Measurements from ENCODE around the gene MSGN1.
"Not testable (repeated sequence)": the region's sequence is repeated elsewhere in the genome, so short reads cannot be mapped to it uniquely, and the experiment has no call there.

The MSGN1 gene

GRCh38 chr2:17805717-17806363, 10.4 kb upstream of the MSGN1 start:
- no peak for DNase-seq (ENCODE audit: low spot score)

GRCh38 chr2:17813010-17813741, 3.1 kb upstream of the MSGN1 start:
- DNase-seq (ENCODE audit: low spot score), result no peak

- DNase-seq (ENCODE audit: low spot score), result no peak
Measured at GRCh38 chr2:17813742-17814473, 2.4 kb upstream of the MSGN1 start.

GRCh38 chr2:17814601-17815000, 1.7 kb upstream of the MSGN1 start:
- no peak for DNase-seq (ENCODE audit: low spot score)

GRCh38 chr2:17815468-17816184, 634 bp upstream of the MSGN1 start:
- no peak for DNase-seq (ENCODE audit: low spot score)

GRCh38 chr2:17818235-17818815, 2.1 kb downstream of the MSGN1 start:
- no peak for DNase-seq (ENCODE audit: low spot score)

GRCh38 chr2:17821080-17821479, 4.8 kb downstream of the MSGN1 start:
- no peak for DNase-seq (ENCODE audit: low spot score)

GRCh38 chr2:17821535-17822444, 5.5 kb downstream of the MSGN1 start:
- no peak for DNase-seq (ENCODE audit: low spot score)

- DNase-seq (ENCODE audit: low spot score), result no peak
Measured at GRCh38 chr2:17822445-17823117, 6.3 kb downstream of the MSGN1 start.

- not testable (repeated sequence) for DNase-seq (ENCODE audit: low spot score)
Measured at GRCh38 chr2:17823646-17824045, 7.4 kb downstream of the MSGN1 start.

- no peak for DNase-seq (ENCODE audit: low spot score)
Measured at GRCh38 chr2:17827316-17827715, 11.1 kb downstream of the MSGN1 start.

GRCh38 chr2:17827785-17828184, 11.5 kb downstream of the MSGN1 start:
- no peak for DNase-seq (ENCODE audit: low spot score)

- DNase-seq (ENCODE audit: low spot score), result peak; percentile 93
Measured at GRCh38 chr2:17830053-17831034, 14.1 kb downstream of the MSGN1 start.

- DNase-seq (ENCODE audit: low spot score), result no peak
Measured at GRCh38 chr2:17835516-17835915, 19.3 kb downstream of the MSGN1 start.

- no peak for DNase-seq (ENCODE audit: low spot score)
Measured at GRCh38 chr2:17839959-17840358, 23.7 kb downstream of the MSGN1 start.

- DNase-seq (ENCODE audit: low spot score), result no peak
Measured at GRCh38 chr2:17843457-17843856, 27.2 kb downstream of the MSGN1 start.

- DNase-seq (ENCODE audit: low spot score), result no peak
Measured at GRCh38 chr2:17845806-17846205, 29.5 kb downstream of the MSGN1 start.

GRCh38 chr2:17846676-17847075, 30.4 kb downstream of the MSGN1 start:
- no peak for DNase-seq (ENCODE audit: low spot score)

- DNase-seq (ENCODE audit: low spot score), result no peak
Measured at GRCh38 chr2:17847236-17847635, 31.0 kb downstream of the MSGN1 start.
